ENCODE measurements around the gene LGALS4. TPM values are rescaled to one million over a fixed set of nuclear protein-coding genes. Genes with fewer than 3 reads are reported as not detected.
A peak's percentile ranks its signal among the peaks of the same experiment; 100 is the strongest.

Gene LGALS4
- total and polyA plus RNA-seq, 9 of the 15 experiments (the other 6 are each of a cell fraction or from before 2014, with no cell fraction given): 0.08 to 1.1 (median 0.30) TPM; not detected in 3

GRCh38 chr19:38819231-38819920 lies 6.6 kb upstream of the LGALS4 start (continued):
- TF ChIP-seq CREB5 (CRISPR knock-in tag; IDR thresholded peaks at IDR 0.05) (no peak), NFIC (IDR thresholded peaks at IDR 0.05) (peak; percentile 60), UBTF (IDR thresholded peaks at IDR 0.05; ENCODE audit: borderline replicate concordance in 1 of 2, low read depth in 2 of 2, low read length in 2 of 2) (0 out of 4 replicates have a peak, but pooled peaks of 1 of the 2 experiments have one; percentile 57), ZKSCAN8 (CRISPR knock-in tag; IDR thresholded peaks at IDR 0.05) (no peak), ATF3 (IDR thresholded peaks at IDR 0.05) (peak; percentile 15; the same call in 1 of the 2 replicates), ATF3 (CRISPR knock-in tag; conservative IDR thresholded peaks at IDR 0.05) (no peak), NFYB (IDR thresholded peaks at IDR 0.05; ENCODE audit: extremely low read depth, insufficient read length) (no peak), GATAD2A (IDR thresholded peaks at IDR 0.05) (no peak), CREB3 (tag; conservative IDR thresholded peaks at IDR 0.05; ENCODE audit: low read depth) (no peak), RBFOX2 (IDR thresholded peaks at IDR 0.05; ENCODE audit: low read depth, low read length) (0 out of 2 replicates have a peak, but pooled peaks have one; percentile 30), E2F3 (CRISPR knock-in tag; IDR thresholded peaks at IDR 0.05) (no peak), BCLAF1 (IDR thresholded peaks at IDR 0.05; ENCODE audit: borderline replicate concordance in 1 of 2, control insufficient read depth in 1 of 2, low read depth in 2 of 2, low read length in 1 of 2) (0 out of 4 replicates have a peak, but pooled peaks of 1 of the 2 experiments have one; percentile 44), TARDBP (IDR thresholded peaks at IDR 0.05) (0 out of 2 replicates have a peak, but pooled peaks have one; percentile 36), NONO (IDR thresholded peaks at IDR 0.05; ENCODE audit: low read depth in 2 of 2, low read length in 1 of 2) (no peak), ARID1B (IDR thresholded peaks at IDR 0.05) (peak; percentile 78), ZFP1 (CRISPR knock-in tag; IDR thresholded peaks at IDR 0.05) (no peak), MYNN (IDR thresholded peaks at IDR 0.05) (peak; percentile 49; the same call in 1 of the 2 replicates), MYNN (CRISPR knock-in tag; IDR thresholded peaks at IDR 0.05) (no peak), ZNF707 (CRISPR knock-in tag; conservative IDR thresholded peaks at IDR 0.05) (no peak)
